Mesendoderm (in vitro differentiated cells): Measurements from ENCODE around the gene TLE6.
A peak's percentile ranks its signal among the peaks of the same experiment; 100 is the strongest.

Experiments
- DNase-seq: peaks from one replicate; pipeline ENCODE4 v3.0.0; 2013
- H2AK5ac ChIP-seq: 2 replicates; pipeline ENCODE4 v1.6.1; 2013; ENCODE audit warnings: low read length, inconsistent platforms
- H2BK120ac ChIP-seq: 2 replicates; pipeline ENCODE4 v1.6.1; 2013; ENCODE audit warnings: low read depth, mild to moderate bottlenecking, low read length, moderate library complexity, mixed read lengths
- H2BK15ac ChIP-seq: replicated peaks from 2 replicates; pipeline ENCODE4 v1.6.1; 2013; ENCODE audit warnings: low read depth, mild to moderate bottlenecking, moderate library complexity
- H2BK5ac ChIP-seq: 2 replicates; pipeline ENCODE4 v1.6.1; 2013; ENCODE audit warnings: low read length, inconsistent platforms
- H3K18ac ChIP-seq: 2 replicates; pipeline ENCODE4 v1.6.1; 2013; ENCODE audit warnings: mild to moderate bottlenecking, low read length, mixed read lengths
- H3K23ac ChIP-seq: one replicate; pipeline ENCODE4 v1.6.1; 2013; ENCODE audit warnings: low read length
- H3K27ac ChIP-seq: 2 replicates; pipeline ENCODE4 v1.5.1; 2013; ENCODE audit warnings: low read depth, mild to moderate bottlenecking, inconsistent platforms, low read length, moderate library complexity
- H3K27me3 ChIP-seq: 2 replicates; pipeline ENCODE4 v1.6.1; 2013; ENCODE audit warnings: low read length, control low read depth, mild to moderate bottlenecking, inconsistent platforms; ENCODE audit not compliant: insufficient read depth, poor library complexity
- H3K36me3 ChIP-seq: 2 replicates; pipeline ENCODE4 v1.6.1; 2013; ENCODE audit warnings: low read length, inconsistent platforms; ENCODE audit not compliant: control insufficient read depth, insufficient read depth
- H3K4ac ChIP-seq: one replicate; pipeline ENCODE4 v1.6.1; 2013; ENCODE audit warnings: low read depth, mild to moderate bottlenecking, low read length, moderate library complexity
- H3K4me1 ChIP-seq: 2 replicates; pipeline ENCODE4 v1.6.1; 2013; ENCODE audit warnings: low read depth, low read length, inconsistent platforms; ENCODE audit not compliant: control insufficient read depth
- H3K4me2 ChIP-seq: 2 replicates; pipeline ENCODE4 v1.6.1; 2013; ENCODE audit warnings: low read length
- H3K4me3 ChIP-seq: 2 replicates; pipeline ENCODE4 v1.5.1; 2013; ENCODE audit warnings: mild to moderate bottlenecking, low read length
- H3K56ac ChIP-seq: one replicate; pipeline ENCODE4 v1.6.1; 2013; ENCODE audit warnings: low read length
- H3K79me1 ChIP-seq: 2 replicates; pipeline ENCODE4 v1.6.1; 2013; ENCODE audit warnings: low read length, inconsistent platforms
- H3K79me2 ChIP-seq: 2 replicates; pipeline ENCODE4 v1.6.1; 2013; ENCODE audit warnings: mild to moderate bottlenecking, low read length; ENCODE audit not compliant: control insufficient read depth, insufficient read depth
- H3K9ac ChIP-seq: 2 replicates; pipeline ENCODE4 v1.6.1; 2013; ENCODE audit warnings: low read length, inconsistent platforms
- H4K5ac ChIP-seq: one replicate; pipeline ENCODE4 v1.6.1; 2013; ENCODE audit warnings: low read length
- H4K8ac ChIP-seq: one replicate; pipeline ENCODE4 v1.6.1; 2013; ENCODE audit warnings: low read depth, mild to moderate bottlenecking, control low read depth, low read length, moderate library complexity
- WGBS: extraction: QIAGEN DNeasy Blood & Tissue Kit; methylation state at CpG from one replicate; pipeline ENCODE4 v1.1.7; 2013; ENCODE audit warnings: low lambda C conversion rate, missing lambda C conversion rate; ENCODE audit not compliant: insufficient coverage; ENCODE audit errors: extremely low coverage; 5-methylcytosine and 5-hydroxymethylcytosine counted together

TLE6 gene

DNA sequence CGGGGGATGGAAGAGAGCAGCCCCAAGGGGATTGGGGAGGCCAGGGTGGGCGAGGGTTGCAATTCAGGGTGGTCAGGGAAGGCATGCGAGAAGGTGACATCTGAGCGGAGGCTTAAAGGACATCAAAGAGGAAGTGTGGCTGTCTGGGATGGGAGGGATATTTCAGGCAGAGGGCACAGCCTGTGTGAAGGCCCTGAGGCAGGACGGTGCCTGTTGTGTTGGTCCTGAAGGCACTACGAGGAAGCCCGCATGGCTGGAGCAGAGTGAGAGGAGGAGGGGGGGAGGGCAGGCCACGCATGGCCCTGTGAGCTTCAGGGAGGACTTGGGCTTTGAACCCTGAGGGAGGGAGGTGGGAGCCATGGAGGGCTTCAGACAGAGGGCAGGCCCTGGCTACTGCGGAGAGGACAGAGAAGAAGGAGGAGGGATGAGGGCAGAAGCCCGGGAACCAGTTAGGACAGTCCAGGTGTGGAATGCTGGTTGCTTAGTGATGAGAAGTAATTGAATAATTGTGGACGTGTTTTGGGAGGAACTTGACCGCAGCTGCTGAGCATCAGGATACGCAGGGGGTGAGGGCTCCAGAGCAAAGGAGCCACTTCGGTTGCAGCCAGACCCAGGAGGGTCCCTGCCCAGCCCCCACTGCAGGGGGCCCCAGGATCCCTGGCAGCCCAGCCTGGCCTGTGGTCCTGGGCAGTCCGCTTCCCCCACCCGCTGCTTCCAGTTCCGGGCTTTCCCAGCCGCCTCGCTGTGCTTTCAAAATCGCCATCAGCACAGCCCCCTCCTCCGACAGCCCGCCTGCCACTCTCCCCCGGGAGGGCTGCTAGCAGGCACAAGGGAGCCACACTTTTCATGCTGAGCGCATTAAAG, 6.2 kb downstream of the TLE6 start:
- Histone ChIP-seq H3K9ac (no peak overlapping the region), H2BK5ac (no peak overlapping the region), H3K4ac (no peak overlapping the region), H3K36me3 (no peaks in the 10 kb centered on the region), H3K4me1 (no peaks in the 10 kb centered on the region), H2BK120ac (no peak overlapping the region), H4K5ac (no peak overlapping the region), H4K8ac (no peak overlapping the region), H3K4me3 (no peak overlapping the region), H3K27me3 (peaks cover 2% of the 10 kb centered on the region), H3K18ac (no peak overlapping the region), H3K23ac (no peak overlapping the region), H3K4me2 (no peak overlapping the region), H2BK15ac (no peak overlapping the region), H3K79me1 (no peaks in the 10 kb centered on the region), H2AK5ac (no peak overlapping the region), H3K79me2 (no peaks in the 10 kb centered on the region), H3K27ac (no peak overlapping the region), H3K56ac (no peak overlapping the region)
- DNase-seq, result peak; percentile 88
- no CpG with 5 or more reads among the region's 24 CpGs for WGBS

DNA sequence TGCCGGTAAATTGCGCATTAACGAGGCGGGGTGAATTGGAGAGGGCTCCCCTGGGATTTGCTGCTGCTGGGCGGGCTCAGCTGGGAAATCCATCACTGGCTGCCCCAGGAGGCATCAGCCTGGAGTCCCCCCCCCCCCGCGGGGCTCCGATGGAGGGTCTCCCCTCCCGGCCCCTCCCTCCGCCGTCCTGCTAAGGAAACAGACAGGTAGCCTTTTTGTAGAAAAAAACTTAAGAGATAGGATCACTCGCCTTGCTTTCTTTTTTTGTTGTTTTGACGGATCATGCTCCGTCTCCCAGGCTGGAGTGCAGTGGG, 6.8 kb downstream of the TLE6 start:
- Histone ChIP-seq H2BK120ac (no peak overlapping the region), H4K5ac (no peak overlapping the region), H3K18ac (no peak overlapping the region), H3K79me1 (no peaks in the 10 kb centered on the region), H3K56ac (no peak overlapping the region), H2BK15ac (no peak overlapping the region), H3K23ac (no peak overlapping the region), H3K4me3 (no peak overlapping the region), H2AK5ac (no peak overlapping the region), H3K36me3 (no peaks in the 10 kb centered on the region), H3K27ac (no peak overlapping the region), H3K4ac (no peak overlapping the region), H3K27me3 (peaks cover 4% of the 10 kb centered on the region), H4K8ac (no peak overlapping the region), H2BK5ac (no peak overlapping the region), H3K4me1 (no peaks in the 10 kb centered on the region), H3K4me2 (no peak overlapping the region), H3K79me2 (no peaks in the 10 kb centered on the region), H3K9ac (no peak overlapping the region)
- DNase-seq, result no peak
- no CpG with 5 or more reads among the region's 14 CpGs for WGBS

DNA sequence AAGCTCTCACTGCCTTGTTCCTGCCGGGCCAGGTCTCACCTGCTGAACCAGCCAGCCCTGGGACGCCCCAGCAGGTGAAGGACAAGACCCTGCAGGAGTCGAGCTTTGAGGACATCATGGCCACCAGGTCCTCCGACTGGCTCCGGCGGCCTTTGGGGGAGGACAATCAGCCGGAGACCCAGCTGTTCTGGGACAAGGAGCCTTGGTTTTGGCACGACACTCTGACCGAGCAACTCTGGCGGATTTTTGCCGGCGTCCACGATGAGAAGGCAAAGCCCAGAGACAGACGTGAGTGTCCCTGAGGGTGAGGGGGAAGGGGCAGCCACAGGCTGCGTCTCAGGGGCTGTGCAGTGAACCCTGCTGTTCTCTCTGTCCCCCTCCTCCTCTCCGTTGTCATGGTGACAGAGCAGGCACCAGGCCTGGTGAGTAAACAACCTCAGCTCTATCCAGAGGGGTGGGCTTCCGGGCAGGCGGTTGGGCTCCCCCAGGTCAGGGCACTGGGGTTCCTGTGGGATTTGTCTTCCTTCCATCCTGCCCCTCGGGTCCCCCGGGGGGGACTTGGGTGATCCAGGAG, 9.7 kb downstream of the TLE6 start:
- no CpG with 5 or more reads among the region's 20 CpGs for WGBS
- H3K4me3 ChIP-seq, result no peak overlapping the region

DNA sequence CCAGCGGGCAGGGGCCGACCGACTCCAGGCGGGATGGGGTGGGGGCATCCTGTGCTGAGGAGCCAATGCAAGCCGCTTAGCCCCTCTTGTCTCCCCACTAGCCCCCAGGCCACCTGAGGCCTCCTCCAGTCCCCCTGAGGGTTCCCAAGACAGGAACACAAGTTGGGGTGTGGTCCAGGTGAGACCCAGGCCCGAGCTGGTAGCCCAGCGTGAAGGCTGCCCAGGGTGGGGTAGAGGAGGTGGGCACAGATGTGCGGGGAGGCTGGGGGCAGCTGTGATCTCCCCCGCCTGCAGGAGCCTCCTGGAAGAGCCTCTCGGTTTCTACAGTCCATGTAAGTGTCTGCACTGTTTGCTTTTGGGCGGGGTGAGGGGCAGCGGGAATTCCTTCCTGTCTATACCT, 10.4 kb downstream of the TLE6 start:
- no peak overlapping the region for H3K18ac ChIP-seq
- no peaks in the 10 kb centered on the region for H3K4me1 ChIP-seq
- DNase-seq, result no peak
- no peak overlapping the region for H2BK120ac ChIP-seq
- no peaks in the 10 kb centered on the region for H3K79me2 ChIP-seq
- no peak overlapping the region for H2BK5ac ChIP-seq
- no peak overlapping the region for H3K4me2 ChIP-seq
- no peak overlapping the region for H3K56ac ChIP-seq
- no peaks in the 10 kb centered on the region for H3K79me1 ChIP-seq
- no peak overlapping the region for H3K9ac ChIP-seq
- H2AK5ac ChIP-seq, result no peak overlapping the region
- H2BK15ac ChIP-seq, result no peak overlapping the region
- peaks cover 4% of the 10 kb centered on the region for H3K27me3 ChIP-seq
- no peak overlapping the region for H3K27ac ChIP-seq
- no peak overlapping the region for H3K4ac ChIP-seq
- no peak overlapping the region for H3K4me3 ChIP-seq
- no peaks in the 10 kb centered on the region for H3K36me3 ChIP-seq
- no CpG with 5 or more reads among the region's 12 CpGs for WGBS
- no peak overlapping the region for H4K8ac ChIP-seq
- no peak overlapping the region for H4K5ac ChIP-seq
- H3K23ac ChIP-seq, result no peak overlapping the region

More for the DNA sequence above, 9.7 kb downstream of the TLE6 start:
- Histone ChIP-seq H3K4me2 (no peak overlapping the region), H3K4me1 (no peaks in the 10 kb centered on the region), H3K27me3 (peaks cover 4% of the 10 kb centered on the region), H3K79me1 (no peaks in the 10 kb centered on the region), H4K8ac (no peak overlapping the region), H3K79me2 (no peaks in the 10 kb centered on the region), H3K36me3 (no peaks in the 10 kb centered on the region), H3K4ac (no peak overlapping the region), H4K5ac (no peak overlapping the region), H2AK5ac (no peak overlapping the region), H3K56ac (no peak overlapping the region), H3K9ac (no peak overlapping the region), H2BK5ac (no peak overlapping the region), H3K18ac (no peak overlapping the region), H3K23ac (no peak overlapping the region), H2BK15ac (no peak overlapping the region), H2BK120ac (no peak overlapping the region), H3K27ac (no peak overlapping the region)
- peak; percentile 73 for DNase-seq

DNA sequence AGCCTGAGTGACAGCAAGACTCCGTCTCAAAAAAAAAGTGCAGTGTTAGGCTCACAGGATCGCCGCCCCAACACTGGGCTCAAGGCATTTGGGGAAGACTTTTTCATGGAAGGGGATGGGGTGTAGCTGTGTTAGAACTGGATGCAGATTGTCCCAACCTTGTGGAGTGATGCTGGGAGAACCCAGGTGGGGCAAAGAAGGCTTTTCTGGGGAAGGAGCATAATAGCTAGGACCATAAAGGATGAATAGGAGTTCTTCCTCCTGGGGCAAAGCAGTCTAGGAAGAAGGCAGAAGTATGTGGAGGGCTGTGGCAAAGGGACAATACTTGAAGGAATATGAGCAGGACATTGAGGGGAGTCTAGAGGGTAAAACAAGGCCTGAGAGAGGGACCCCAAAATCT, 11.2 kb downstream of the TLE6 start:
- DNase-seq, result no peak
- Histone ChIP-seq H3K4me2 (no peak overlapping the region), H3K36me3 (no peaks in the 10 kb centered on the region), H2BK5ac (no peak overlapping the region), H3K27ac (no peak overlapping the region), H2BK15ac (no peak overlapping the region), H3K27me3 (peaks cover 4% of the 10 kb centered on the region), H4K8ac (no peak overlapping the region), H3K9ac (no peak overlapping the region), H3K4ac (no peak overlapping the region), H2BK120ac (no peak overlapping the region), H3K4me1 (no peaks in the 10 kb centered on the region), H2AK5ac (no peak overlapping the region), H3K56ac (no peak overlapping the region), H3K79me1 (no peaks in the 10 kb centered on the region), H3K79me2 (no peaks in the 10 kb centered on the region), H3K4me3 (no peak overlapping the region), H4K5ac (no peak overlapping the region), H3K23ac (no peak overlapping the region), H3K18ac (no peak overlapping the region)
- WGBS, result no CpG with 5 or more reads among the region's 3 CpGs
